ENCODE measurements around the gene IP6K3. TPM values are rescaled to one million over a fixed set of nuclear protein-coding genes. Genes with fewer than 3 reads are reported as not detected.

IP6K3 gene
- total RNA-seq, 4 donors from 2014 or later = 0.32 to 5.5 (median 2.8) TPM

GRCh38 chr6:33729059-33729458, 17.6 kb downstream of the IP6K3 start:
- no peaks in the 10 kb centered on the region for H3K36me3 ChIP-seq

GRCh38 chr6:33728438-33728837, 18.3 kb downstream of the IP6K3 start:
- no peaks in the 10 kb centered on the region for H3K4me1 ChIP-seq
- H3K4me3 ChIP-seq = no peak overlapping the region
- ATAC-seq = no peak
- WGBS, 2 donors (ENCODE audit: low coverage in 1 of 2) = 84 to 90% methylated on average over 3 to 9 of the region's 11 CpGs
- no peaks in the 10 kb centered on the region for H3K27me3 ChIP-seq
- TF ChIP-seq EP300 (IDR thresholded peaks at IDR 0.05) (no peak), POLR2A (IDR thresholded peaks at IDR 0.05) (no peak), CTCF (IDR thresholded peaks at IDR 0.05) (no peak), POLR2AphosphoS5 (IDR thresholded peaks at IDR 0.05) (no peak)
- no peak overlapping the region for H3K27ac ChIP-seq
- H3K36me3 ChIP-seq = no peaks in the 10 kb centered on the region
- no peaks in the 10 kb centered on the region for H3K9me3 ChIP-seq

More at GRCh38 chr6:33729059-33729458, 17.6 kb downstream of the IP6K3 start:
- no peak for ATAC-seq
- no peaks in the 10 kb centered on the region for H3K9me3 ChIP-seq
- no peak overlapping the region for H3K4me3 ChIP-seq
- 90% methylated on average over 2 of the region's 6 CpGs; no CpG with 5 or more reads in 1 of the 2 donors for WGBS, 2 donors (ENCODE audit: low coverage in 1 of 2)
- H3K27me3 ChIP-seq = no peaks in the 10 kb centered on the region
- no peak overlapping the region for H3K27ac ChIP-seq
- TF ChIP-seq CTCF (IDR thresholded peaks at IDR 0.05) (no peak), POLR2A (IDR thresholded peaks at IDR 0.05) (no peak), POLR2AphosphoS5 (IDR thresholded peaks at IDR 0.05) (no peak), EP300 (IDR thresholded peaks at IDR 0.05) (no peak)
- H3K4me1 ChIP-seq = no peaks in the 10 kb centered on the region

- H3K27ac ChIP-seq = no peak overlapping the region
- H3K36me3 ChIP-seq = no peaks in the 10 kb centered on the region
- H3K9me3 ChIP-seq = no peaks in the 10 kb centered on the region
- TF ChIP-seq EP300 (IDR thresholded peaks at IDR 0.05) (no peak), CTCF (IDR thresholded peaks at IDR 0.05) (no peak), POLR2A (IDR thresholded peaks at IDR 0.05) (no peak), POLR2AphosphoS5 (IDR thresholded peaks at IDR 0.05) (no peak)
- H3K4me1 ChIP-seq = no peaks in the 10 kb centered on the region
- no peak overlapping the region for H3K4me3 ChIP-seq
- no peak for ATAC-seq
- H3K27me3 ChIP-seq = no peaks in the 10 kb centered on the region
- 87% methylated on average over 3 of the region's 11 CpGs; no CpG with 5 or more reads in 1 of the 2 donors for WGBS, 2 donors (ENCODE audit: low coverage in 1 of 2)
These were observed 18.8 kb downstream of the IP6K3 start for GRCh38 chr6:33727932-33728331.

GRCh38 chr6:33727126-33727525, 19.6 kb downstream of the IP6K3 start:
- Histone ChIP-seq H3K4me1 (no peaks in the 10 kb centered on the region), H3K27me3 (peaks cover 3% of the 10 kb centered on the region), H3K4me3 (no peak overlapping the region), H3K27ac (no peak overlapping the region), H3K36me3 (no peaks in the 10 kb centered on the region), H3K9me3 (no peaks in the 10 kb centered on the region)
- ATAC-seq = no peak
- 76% methylated on average over 5 of the region's 7 CpGs; no CpG with 5 or more reads in 1 of the 2 donors for WGBS, 2 donors (ENCODE audit: low coverage in 1 of 2)
- TF ChIP-seq EP300 (IDR thresholded peaks at IDR 0.05) = no peak
- TF ChIP-seq POLR2A (IDR thresholded peaks at IDR 0.05) = no peak
- TF ChIP-seq POLR2AphosphoS5 (IDR thresholded peaks at IDR 0.05) = no peak
- no peak for TF ChIP-seq CTCF (IDR thresholded peaks at IDR 0.05)

- H3K4me3 ChIP-seq = no peak overlapping the region
- WGBS, 2 donors (ENCODE audit: low coverage in 1 of 2) = no CpG with 5 or more reads among the region's 15 CpGs
- no peaks in the 10 kb centered on the region for H3K9me3 ChIP-seq
- H3K27ac ChIP-seq = no peak overlapping the region
- no peaks in the 10 kb centered on the region for H3K36me3 ChIP-seq
- H3K4me1 ChIP-seq = no peaks in the 10 kb centered on the region
- H3K27me3 ChIP-seq = peaks cover 3% of the 10 kb centered on the region
- TF ChIP-seq POLR2A (IDR thresholded peaks at IDR 0.05) (no peak), POLR2AphosphoS5 (IDR thresholded peaks at IDR 0.05) (no peak), EP300 (IDR thresholded peaks at IDR 0.05) (no peak), CTCF (IDR thresholded peaks at IDR 0.05) (no peak)
- ATAC-seq = no peak
These were observed 20.0 kb downstream of the IP6K3 start for GRCh38 chr6:33726696-33727095.
